RWPE1 (cell line): ENCODE data around the gene IL32.

Experiments
- CTCF ChIA-PET: fragments of 350-600 bp; sonication (Branson Sonifier 250); formaldehyde crosslinking; extraction: SDS; loops from one replicate; lab custom pipeline; 2021; lab: Yijun Ruan, JAX
- POLR2A ChIA-PET: fragments of 400-600 bp; formaldehyde crosslinking; extraction: SDS; loops from one replicate; lab custom pipeline; 2020; ENCODE audit warnings: antibody characterized with exemption; ENCODE audit not compliant: low non-redundant PET; lab: Yijun Ruan, JAX
- DNase-seq: peaks from one replicate; pipeline ENCODE4 v3.0.0; 2012; ENCODE audit warnings: low spot score
- H3K27ac ChIP-seq: fragments of 450-650 bp; 2 replicates; pipeline ENCODE4 v1.5.1; 2017
- TF ChIP-seq, protein P1 (sequence below): fragments of 450-650 bp; conservative IDR thresholded peaks from 2 replicates; pipeline ENCODE4 v1.5.1; 2017; ENCODE audit warnings: low read depth, mild to moderate bottlenecking

The IL32 gene

DNA sequence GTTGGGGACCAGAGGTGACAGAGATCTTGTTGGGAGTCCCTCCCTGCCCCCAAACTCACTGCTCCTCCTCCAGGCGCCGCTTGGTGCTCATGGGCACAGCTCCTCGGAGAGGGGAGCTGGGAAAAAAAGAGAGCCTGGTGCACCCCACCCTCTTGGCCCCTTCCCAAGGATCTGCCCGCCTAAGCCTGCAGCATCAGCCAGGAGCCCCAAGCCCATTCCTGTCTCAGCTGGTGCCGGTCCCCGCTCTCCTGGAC lies 42.1 kb upstream of the IL32 start:
- DNase-seq = peak; percentile 63
- TF ChIP-seq, protein P1, sequence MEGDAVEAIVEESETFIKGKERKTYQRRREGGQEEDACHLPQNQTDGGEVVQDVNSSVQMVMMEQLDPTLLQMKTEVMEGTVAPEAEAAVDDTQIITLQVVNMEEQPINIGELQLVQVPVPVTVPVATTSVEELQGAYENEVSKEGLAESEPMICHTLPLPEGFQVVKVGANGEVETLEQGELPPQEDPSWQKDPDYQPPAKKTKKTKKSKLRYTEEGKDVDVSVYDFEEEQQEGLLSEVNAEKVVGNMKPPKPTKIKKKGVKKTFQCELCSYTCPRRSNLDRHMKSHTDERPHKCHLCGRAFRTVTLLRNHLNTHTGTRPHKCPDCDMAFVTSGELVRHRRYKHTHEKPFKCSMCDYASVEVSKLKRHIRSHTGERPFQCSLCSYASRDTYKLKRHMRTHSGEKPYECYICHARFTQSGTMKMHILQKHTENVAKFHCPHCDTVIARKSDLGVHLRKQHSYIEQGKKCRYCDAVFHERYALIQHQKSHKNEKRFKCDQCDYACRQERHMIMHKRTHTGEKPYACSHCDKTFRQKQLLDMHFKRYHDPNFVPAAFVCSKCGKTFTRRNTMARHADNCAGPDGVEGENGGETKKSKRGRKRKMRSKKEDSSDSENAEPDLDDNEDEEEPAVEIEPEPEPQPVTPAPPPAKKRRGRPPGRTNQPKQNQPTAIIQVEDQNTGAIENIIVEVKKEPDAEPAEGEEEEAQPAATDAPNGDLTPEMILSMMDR = no peak
- ChIA-PET POLR2A (interaction anchor here (4.1 to 5.0 kb wide), 2 partner anchors 12 to 18 kb away, joined by 48 to 49 read pairs; no protein-coding TSS in a partner anchor), CTCF (no interaction called here)
- H3K27ac ChIP-seq = peak overlapping the region; percentile 99

DNA sequence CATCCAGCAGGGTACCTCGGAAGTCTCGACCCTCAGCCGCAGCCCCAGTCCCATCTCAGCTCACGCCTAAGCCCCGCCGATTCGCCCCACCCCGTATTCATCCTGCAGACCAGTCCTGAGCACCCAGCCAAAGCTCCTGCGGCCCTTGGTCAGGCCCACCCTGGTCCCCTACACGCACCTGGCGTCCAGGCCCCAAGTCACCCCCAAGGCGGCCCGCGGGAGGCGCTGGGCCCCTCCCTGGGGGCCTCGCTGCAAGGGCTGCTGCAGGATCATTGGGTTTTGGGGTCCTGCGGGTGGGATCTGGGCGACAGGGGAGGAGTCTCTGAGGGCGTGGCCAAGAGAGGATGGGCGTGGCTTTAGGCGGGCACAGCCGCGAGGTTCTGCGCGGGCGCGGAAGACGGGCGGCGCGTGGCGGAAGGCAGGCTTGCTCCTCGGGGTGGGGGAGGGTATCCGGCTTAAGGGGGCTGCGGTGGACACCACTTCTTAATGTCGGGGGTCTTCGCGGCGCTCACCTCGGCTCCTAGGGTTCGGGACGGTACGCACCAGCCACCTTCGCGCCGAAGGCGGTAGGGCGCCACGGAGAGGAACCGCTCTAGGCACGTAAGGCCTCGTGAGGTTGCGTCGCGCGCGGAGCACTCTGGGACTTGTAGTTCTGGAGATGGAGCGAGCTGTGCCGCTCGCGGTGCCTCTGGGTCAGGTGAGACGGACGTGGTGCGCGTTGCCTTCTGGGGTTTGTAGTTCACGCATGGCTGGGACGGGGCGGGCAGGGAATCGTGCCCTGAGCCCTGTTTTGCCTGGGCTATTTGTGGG lies 41.6 kb upstream of the IL32 start, which contains the start of the genes HCFC1R1 and THOC6:
Gene HCFC1R1 (minus strand): TSS at position 274 of the 810 bp plus-strand sequence. CDS start 1 bp downstream, at position 273.
Gene THOC6 (plus strand): TSS at position 367 of the 810 bp plus-strand sequence. CDS start 292 bp downstream, at position 659.
- TF ChIP-seq, protein P1 = no peak
- ChIA-PET CTCF (no interaction called here), POLR2A (interaction anchor here (0.9 to 5.0 kb wide), 3 partner anchors 13 to 19 kb away, joined by 5 to 49 read pairs (median 48); no protein-coding TSS in a partner anchor)
- H3K27ac ChIP-seq = peak within 1 kb of the TSS; percentile 99
- DNase-seq = peak; percentile 75

DNA sequence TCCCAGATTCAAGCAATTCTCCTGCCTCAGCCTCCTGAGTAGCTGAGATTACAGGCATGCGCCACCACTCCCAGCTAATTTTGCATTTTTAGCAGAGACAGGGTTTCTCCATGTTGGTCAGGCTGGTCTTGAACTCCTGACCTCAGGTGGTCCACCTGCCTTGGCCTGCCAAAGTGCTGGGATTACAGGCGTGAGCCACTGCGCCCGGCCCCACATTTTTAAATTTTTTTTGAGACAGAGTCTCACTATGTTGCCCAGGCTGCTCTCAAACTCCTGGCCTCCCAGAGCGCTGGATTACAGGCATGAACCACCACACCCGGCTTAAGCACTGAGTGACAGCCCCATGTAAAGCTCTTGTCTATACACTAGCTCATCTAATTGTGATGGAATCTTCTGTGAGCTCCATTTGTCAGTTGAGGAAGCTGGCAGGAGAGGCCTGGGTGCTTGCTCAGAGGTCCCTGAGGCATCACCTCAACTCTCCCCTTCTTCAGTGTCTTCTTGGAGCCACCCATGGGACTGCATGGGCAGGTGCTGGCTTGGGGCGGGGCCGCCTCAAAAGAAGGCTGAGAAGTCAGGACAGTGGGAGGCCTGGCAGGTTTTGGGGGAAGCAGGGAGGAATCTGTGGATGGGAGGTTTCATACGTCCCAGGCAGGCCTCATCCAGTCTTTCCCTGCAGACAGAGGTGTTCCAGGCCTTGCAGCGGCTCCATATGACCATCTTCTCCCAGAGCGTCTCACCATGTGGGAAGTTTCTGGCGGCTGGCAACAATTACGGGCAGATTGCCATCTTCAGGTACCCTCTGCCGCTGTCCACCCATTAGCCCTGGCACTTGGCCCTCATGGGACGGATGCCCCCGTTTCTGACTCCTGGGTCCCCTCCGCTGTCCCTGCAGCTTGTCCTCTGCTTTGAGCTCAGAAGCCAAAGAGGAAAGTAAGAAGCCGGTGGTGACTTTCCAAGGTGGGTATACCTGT lies 40.1 kb upstream of the IL32 start:
- TF ChIP-seq, protein P1 = no peak
- ChIA-PET POLR2A (interaction anchor here (0.6 to 0.9 kb wide), 2 partner anchors 17 to 55 kb away, joined by 3 to 5 read pairs; no protein-coding TSS in a partner anchor), CTCF (interaction anchor here (0.7 kb wide), 1 partner anchor 501 kb away, joined by 4 read pairs; no protein-coding TSS in a partner anchor)
- H3K27ac ChIP-seq = peak overlapping the region; percentile 99
- no peak for DNase-seq

DNA sequence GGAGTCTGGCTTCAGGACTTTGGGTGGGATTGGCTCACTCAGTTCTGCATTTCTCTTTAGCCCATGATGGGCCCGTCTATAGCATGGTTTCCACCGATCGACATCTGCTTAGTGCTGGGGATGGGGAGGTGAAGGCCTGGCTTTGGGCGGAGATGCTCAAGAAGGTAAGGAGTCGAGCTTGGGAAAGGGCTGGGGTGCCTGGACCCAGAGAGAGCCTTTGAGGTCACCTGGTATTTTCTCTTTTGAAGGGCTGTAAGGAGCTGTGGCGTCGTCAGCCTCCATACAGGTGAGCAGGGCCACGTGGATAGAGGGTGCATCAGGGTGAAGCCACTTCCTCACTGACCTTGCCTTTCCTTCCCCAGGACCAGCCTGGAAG lies 39.4 kb upstream of the IL32 start:
- ChIA-PET POLR2A (no interaction called here), CTCF (no interaction called here)
- DNase-seq = no peak

DNA sequence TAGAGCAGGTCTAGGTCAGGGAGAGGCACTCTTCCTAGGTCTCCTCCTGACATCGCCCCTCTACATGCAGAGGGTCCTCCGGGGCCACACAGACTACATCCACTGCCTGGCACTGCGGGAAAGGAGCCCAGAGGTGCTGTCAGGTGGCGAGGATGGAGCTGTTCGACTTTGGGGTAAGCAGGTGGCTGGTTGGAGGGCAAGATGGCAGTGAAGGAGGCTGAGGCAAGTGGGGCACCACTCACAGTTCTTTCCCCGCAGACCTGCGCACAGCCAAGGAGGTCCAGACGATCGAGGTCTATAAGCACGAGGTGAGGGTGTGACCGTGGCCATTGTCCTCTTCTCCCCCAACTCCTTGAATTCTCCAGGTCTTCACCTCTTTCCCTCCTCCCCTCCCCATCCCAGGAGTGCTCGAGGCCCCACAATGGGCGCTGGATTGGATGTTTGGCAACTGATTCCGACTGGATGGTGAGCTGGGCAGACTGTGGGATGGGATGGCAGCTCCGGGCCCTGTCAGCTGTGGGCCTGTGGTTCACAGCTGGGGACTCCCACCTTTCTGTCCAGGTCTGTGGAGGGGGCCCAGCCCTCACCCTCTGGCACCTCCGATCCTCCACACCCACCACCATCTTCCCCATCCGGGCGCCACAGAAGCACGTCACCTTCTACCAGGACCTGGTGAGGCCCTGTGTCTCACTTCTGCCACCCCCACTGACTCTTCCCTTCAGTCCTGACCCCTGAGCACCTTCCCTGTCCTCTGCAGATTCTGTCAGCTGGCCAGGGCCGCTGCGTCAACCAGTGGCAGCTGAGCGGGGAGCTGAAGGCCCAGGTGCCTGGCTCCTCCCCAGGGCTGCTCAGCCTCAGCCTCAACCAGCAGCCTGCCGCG lies 38.6 kb upstream of the IL32 start:
- ChIA-PET CTCF (interaction anchor here (0.6 to 1.8 kb wide), 5 partner anchors 13 to 598 kb away, joined by 3 to 19 read pairs (median 5); no protein-coding TSS in a partner anchor), POLR2A (interaction anchor here (1.2 kb wide), 1 partner anchor 26 kb away, joined by 3 read pairs; no protein-coding TSS in a partner anchor)
- DNase-seq = no peak
- TF ChIP-seq, protein P1 = no peak
- peak overlapping the region; percentile 99 for H3K27ac ChIP-seq

More for the DNA sequence above, 39.4 kb upstream of the IL32 start:
- TF ChIP-seq, protein P1 = no peak
- H3K27ac ChIP-seq = peak overlapping the region; percentile 99
